Liver (tissue), 9 donors: ENCODE results near the gene NXPH4. TPM values are rescaled to one million over a fixed set of nuclear protein-coding genes. Genes with fewer than 3 reads are reported as not detected.

ENCODE experiments used
- DNase-seq: peaks from one replicate; pipeline ENCODE4 v3.0.0-alpha.2; 2017; ENCODE audit warnings: low spot score
- H3K27ac ChIP-seq, 2 donors: one replicate each; pipeline ENCODE4 v1.7.0; 2013; ENCODE audit warnings: inconsistent platforms in 2 of 2, low read length in 2 of 2, control low read depth in 1 of 2, low read depth in 1 of 2, mild to moderate bottlenecking in 1 of 2
- H3K27me3 ChIP-seq, 4 donors: one replicate each; pipeline versions ENCODE4 v1.6.1 to v1.7.0; 2013; ENCODE audit warnings: low read length in 3 of 4, inconsistent platforms in 1 of 4, mild to moderate bottlenecking in 1 of 4, moderate library complexity in 1 of 4; ENCODE audit not compliant: control insufficient read depth in 4 of 4, insufficient read depth in 4 of 4
- H3K36me3 ChIP-seq, 4 donors: one replicate each; pipeline versions ENCODE4 v1.6.1 to v1.7.0; 2013; ENCODE audit warnings: low read length in 3 of 4, mild to moderate bottlenecking in 3 of 4, low read depth in 1 of 4, moderate library complexity in 1 of 4; ENCODE audit not compliant: control insufficient read depth in 4 of 4, insufficient read depth in 3 of 4
- H3K4me1 ChIP-seq, 4 donors: one replicate each; pipeline versions ENCODE4 v1.6.1 to v1.7.0; 2013; ENCODE audit warnings: low read length in 3 of 4, mild to moderate bottlenecking in 3 of 4, moderate library complexity in 1 of 4; ENCODE audit not compliant: control insufficient read depth in 4 of 4, insufficient read depth in 4 of 4
- H3K4me3 ChIP-seq, 3 donors: one replicate each; pipeline versions ENCODE4 v1.6.1 to v1.7.0; 2013; ENCODE audit warnings: low read length in 3 of 3, control low read depth in 1 of 3, low read depth in 1 of 3, mild to moderate bottlenecking in 1 of 3
- H3K9ac ChIP-seq, 2 donors: one replicate each; pipeline ENCODE4 v1.7.0; 2013; ENCODE audit warnings: low read length in 2 of 2, mild to moderate bottlenecking in 2 of 2, moderate library complexity in 2 of 2, control low read depth in 1 of 2, low read depth in 1 of 2
- H3K9me3 ChIP-seq, 4 donors: one replicate each; pipeline versions ENCODE4 v1.6.1 to v1.7.0; 2013; ENCODE audit warnings: low read length in 3 of 4; ENCODE audit not compliant: control insufficient read depth in 4 of 4
- EGR1 ChIP-seq, 2 donors: IDR thresholded peaks; 2 replicates each; pipeline ENCODE4 v1.6.1; 2016 to 2018; ENCODE audit warnings: antibody characterized with exemption in 2 of 2, low read depth in 2 of 2
- FOXA1 ChIP-seq: IDR thresholded peaks from 2 replicates; pipeline ENCODE4 v1.6.1; 2016; ENCODE audit warnings: antibody characterized with exemption
- FOXA2 ChIP-seq: IDR thresholded peaks from 2 replicates; pipeline ENCODE4 v1.6.1; 2016; ENCODE audit warnings: antibody characterized with exemption
- GABPA ChIP-seq, 2 donors: IDR thresholded peaks in 1 of 2; conservative IDR thresholded peaks in 1 of 2; 2 replicates each; pipeline ENCODE4 v1.6.1; 2016; ENCODE audit warnings: antibody characterized with exemption in 2 of 2, mild to moderate bottlenecking in 1 of 2, moderate library complexity in 1 of 2
- HNF4A ChIP-seq, 2 donors: conservative IDR thresholded peaks; 2 replicates each; pipeline ENCODE4 v1.6.1; 2016; ENCODE audit warnings: antibody characterized with exemption in 2 of 2, mild to moderate bottlenecking in 2 of 2
- HNF4G ChIP-seq: IDR thresholded peaks from 2 replicates; pipeline ENCODE4 v1.6.1; 2016; ENCODE audit warnings: antibody characterized with exemption
- JUND ChIP-seq, 2 donors: IDR thresholded peaks; 2 replicates each; pipeline ENCODE4 v1.6.1; 2016; ENCODE audit warnings: antibody characterized with exemption in 2 of 2
- NR2F2 ChIP-seq: IDR thresholded peaks from 2 replicates; pipeline ENCODE4 v1.6.1; 2016; ENCODE audit warnings: antibody characterized with exemption
- RAD21 ChIP-seq, 2 donors: IDR thresholded peaks; 2 replicates each; pipeline ENCODE4 v1.6.1; 2016; ENCODE audit warnings: antibody characterized with exemption in 2 of 2, mild to moderate bottlenecking in 2 of 2
- RXRA ChIP-seq, 2 donors: IDR thresholded peaks; 2 replicates each; pipeline ENCODE4 v1.6.1; 2017 to 2018; ENCODE audit warnings: antibody characterized with exemption in 2 of 2, mild to moderate bottlenecking in 1 of 2
- SP1 ChIP-seq: IDR thresholded peaks from 2 replicates; pipeline ENCODE4 v1.6.1; 2018; ENCODE audit warnings: antibody characterized with exemption, mild to moderate bottlenecking
- TAF1 ChIP-seq: conservative IDR thresholded peaks from 2 replicates; pipeline ENCODE4 v1.6.1; 2016; ENCODE audit warnings: antibody characterized with exemption, mild to moderate bottlenecking
- YY1 ChIP-seq: IDR thresholded peaks from 2 replicates; pipeline ENCODE4 v1.6.1; 2016; ENCODE audit warnings: antibody characterized with exemption, mild to moderate bottlenecking
- WGBS: extraction: QIAGEN DNeasy Blood & Tissue Kit; methylation state at CpG from one replicate; pipeline ENCODE4 v1.1.7; 2013; 5-methylcytosine and 5-hydroxymethylcytosine counted together
- polyA plus RNA-seq, 2 donors: library from polyadenylated mRNA; stranded (reverse) in 1 of 2; unstranded in 1 of 2; fragments of 200-250 nt in 1 of 2; fragments of >200 nt in 1 of 2; fragmentation: Nextera tagmentation in 1 of 2; extraction: Ambion mirVana in 1 of 2; gene quantifications; one replicate each; pipeline versions ENCODE4 v1.2.1 to v1.2.3, GENCODE V29; 2013 to 2015
- total RNA-seq, 2 donors: library from RNA; depleted of rRNA; stranded (reverse); fragments of >200 nt; gene quantifications; one replicate each; pipeline ENCODE4 v1.2.3, GENCODE V29; 2014
- TF ChIP-seq, protein P1 (sequence below): IDR thresholded peaks from 2 replicates; pipeline ENCODE4 v1.6.1; 2016; ENCODE audit warnings: antibody characterized with exemption
- TF ChIP-seq, protein P2 (sequence below): IDR thresholded peaks from 2 replicates; pipeline ENCODE4 v1.6.1; 2016; ENCODE audit warnings: antibody characterized with exemption, mild to moderate bottlenecking
- TF ChIP-seq, protein P3 (sequence below): IDR thresholded peaks from 2 replicates; pipeline ENCODE4 v1.6.1; 2016; ENCODE audit warnings: antibody characterized with exemption
- TF ChIP-seq, protein P4 (sequence below): fragments of 150-350 bp; IDR thresholded peaks from 2 replicates; pipeline ENCODE4 v1.5.1; 2017; ENCODE audit warnings: improper control_type of control experiment, low read depth, low read length; ENCODE audit not compliant: missing input control
- donor health status: healthy.
- donor health status: healthy.
- donor health status: healthy.
- donor health status: healthy.
- donor health status: healthy.

Gene NXPH4
- total and polyA plus RNA-seq, 4 donors, result 0.15 TPM; not detected in 3

DNA sequence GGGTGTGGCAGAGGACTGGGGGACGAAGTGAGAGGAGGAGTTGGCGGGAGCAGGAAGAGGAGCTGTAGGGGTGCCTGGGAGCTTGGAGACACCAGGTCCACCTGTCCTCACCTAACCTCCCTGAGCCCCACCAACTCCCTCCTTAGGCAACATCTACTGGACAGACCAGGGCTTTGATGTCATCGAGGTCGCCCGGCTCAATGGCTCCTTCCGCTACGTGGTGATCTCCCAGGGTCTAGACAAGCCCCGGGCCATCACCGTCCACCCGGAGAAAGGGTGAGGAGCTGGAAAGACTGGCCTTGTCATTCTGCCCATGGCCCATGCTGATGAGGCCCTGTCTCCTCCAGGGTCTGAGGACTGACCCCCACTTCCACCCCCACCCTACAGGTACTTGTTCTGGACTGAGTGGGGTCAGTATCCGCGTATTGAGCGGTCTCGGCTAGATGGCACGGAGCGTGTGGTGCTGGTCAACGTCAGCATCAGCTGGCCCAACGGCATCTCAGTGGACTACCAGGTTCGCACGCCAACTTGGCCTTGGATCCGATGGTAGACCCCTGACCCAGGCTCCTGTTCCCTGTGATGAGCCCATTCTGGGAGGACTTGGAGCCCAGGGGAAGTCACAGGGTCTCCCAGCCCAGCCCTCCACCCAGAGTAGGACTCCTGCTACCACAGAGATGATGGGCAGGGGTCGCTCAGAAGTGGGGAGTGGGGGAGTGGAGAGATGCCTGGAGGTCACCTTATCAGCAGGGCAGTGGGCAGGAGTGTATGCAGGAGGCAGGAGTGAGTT is 32.5 kb upstream of the NXPH4 start:
- DNase-seq, result no peak
- H3K4me3 ChIP-seq, result no peak overlapping the region
- H3K4me1 ChIP-seq, result no peaks in the 10 kb centered on the region
- no peaks in the 10 kb centered on the region for H3K27me3 ChIP-seq
- WGBS, result 93% methylated on average over 22 of the region's 22 CpGs
- TF ChIP-seq SP1 (no peak), TAF1 (no peak), RXRA (IDR thresholded peaks at IDR 0.05) (no peak), GABPA (IDR thresholded peaks at IDR 0.05 in 1 of 2, conservative IDR thresholded peaks at IDR 0.05 in 1 of 2) (no peak), RAD21 (IDR thresholded peaks at IDR 0.05) (no peak), NR2F2 (no peak), HNF4A (conservative IDR thresholded peaks at IDR 0.05) (no peak), JUND (IDR thresholded peaks at IDR 0.05) (no peak), FOXA2 (no peak), HNF4G (no peak), FOXA1 (no peak), YY1 (no peak)
- TF ChIP-seq, protein P1, sequence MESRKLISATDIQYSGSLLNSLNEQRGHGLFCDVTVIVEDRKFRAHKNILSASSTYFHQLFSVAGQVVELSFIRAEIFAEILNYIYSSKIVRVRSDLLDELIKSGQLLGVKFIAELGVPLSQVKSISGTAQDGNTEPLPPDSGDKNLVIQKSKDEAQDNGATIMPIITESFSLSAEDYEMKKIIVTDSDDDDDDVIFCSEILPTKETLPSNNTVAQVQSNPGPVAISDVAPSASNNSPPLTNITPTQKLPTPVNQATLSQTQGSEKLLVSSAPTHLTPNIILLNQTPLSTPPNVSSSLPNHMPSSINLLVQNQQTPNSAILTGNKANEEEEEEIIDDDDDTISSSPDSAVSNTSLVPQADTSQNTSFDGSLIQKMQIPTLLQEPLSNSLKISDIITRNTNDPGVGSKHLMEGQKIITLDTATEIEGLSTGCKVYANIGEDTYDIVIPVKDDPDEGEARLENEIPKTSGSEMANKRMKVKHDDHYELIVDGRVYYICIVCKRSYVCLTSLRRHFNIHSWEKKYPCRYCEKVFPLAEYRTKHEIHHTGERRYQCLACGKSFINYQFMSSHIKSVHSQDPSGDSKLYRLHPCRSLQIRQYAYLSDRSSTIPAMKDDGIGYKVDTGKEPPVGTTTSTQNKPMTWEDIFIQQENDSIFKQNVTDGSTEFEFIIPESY, result no peak
- TF ChIP-seq, protein P2, sequence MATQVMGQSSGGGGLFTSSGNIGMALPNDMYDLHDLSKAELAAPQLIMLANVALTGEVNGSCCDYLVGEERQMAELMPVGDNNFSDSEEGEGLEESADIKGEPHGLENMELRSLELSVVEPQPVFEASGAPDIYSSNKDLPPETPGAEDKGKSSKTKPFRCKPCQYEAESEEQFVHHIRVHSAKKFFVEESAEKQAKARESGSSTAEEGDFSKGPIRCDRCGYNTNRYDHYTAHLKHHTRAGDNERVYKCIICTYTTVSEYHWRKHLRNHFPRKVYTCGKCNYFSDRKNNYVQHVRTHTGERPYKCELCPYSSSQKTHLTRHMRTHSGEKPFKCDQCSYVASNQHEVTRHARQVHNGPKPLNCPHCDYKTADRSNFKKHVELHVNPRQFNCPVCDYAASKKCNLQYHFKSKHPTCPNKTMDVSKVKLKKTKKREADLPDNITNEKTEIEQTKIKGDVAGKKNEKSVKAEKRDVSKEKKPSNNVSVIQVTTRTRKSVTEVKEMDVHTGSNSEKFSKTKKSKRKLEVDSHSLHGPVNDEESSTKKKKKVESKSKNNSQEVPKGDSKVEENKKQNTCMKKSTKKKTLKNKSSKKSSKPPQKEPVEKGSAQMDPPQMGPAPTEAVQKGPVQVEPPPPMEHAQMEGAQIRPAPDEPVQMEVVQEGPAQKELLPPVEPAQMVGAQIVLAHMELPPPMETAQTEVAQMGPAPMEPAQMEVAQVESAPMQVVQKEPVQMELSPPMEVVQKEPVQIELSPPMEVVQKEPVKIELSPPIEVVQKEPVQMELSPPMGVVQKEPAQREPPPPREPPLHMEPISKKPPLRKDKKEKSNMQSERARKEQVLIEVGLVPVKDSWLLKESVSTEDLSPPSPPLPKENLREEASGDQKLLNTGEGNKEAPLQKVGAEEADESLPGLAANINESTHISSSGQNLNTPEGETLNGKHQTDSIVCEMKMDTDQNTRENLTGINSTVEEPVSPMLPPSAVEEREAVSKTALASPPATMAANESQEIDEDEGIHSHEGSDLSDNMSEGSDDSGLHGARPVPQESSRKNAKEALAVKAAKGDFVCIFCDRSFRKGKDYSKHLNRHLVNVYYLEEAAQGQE, result no peak
- TF ChIP-seq, protein P3, sequence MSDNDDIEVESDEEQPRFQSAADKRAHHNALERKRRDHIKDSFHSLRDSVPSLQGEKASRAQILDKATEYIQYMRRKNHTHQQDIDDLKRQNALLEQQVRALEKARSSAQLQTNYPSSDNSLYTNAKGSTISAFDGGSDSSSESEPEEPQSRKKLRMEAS, result no peak
- peaks cover 30 to 89% (median 69%) of the 10 kb centered on the region in 4 donors for H3K36me3 ChIP-seq
- no peaks in the 10 kb centered on the region for H3K9me3 ChIP-seq
- no peak overlapping the region for H3K27ac ChIP-seq
- H3K9ac ChIP-seq, result no peak overlapping the region

DNA sequence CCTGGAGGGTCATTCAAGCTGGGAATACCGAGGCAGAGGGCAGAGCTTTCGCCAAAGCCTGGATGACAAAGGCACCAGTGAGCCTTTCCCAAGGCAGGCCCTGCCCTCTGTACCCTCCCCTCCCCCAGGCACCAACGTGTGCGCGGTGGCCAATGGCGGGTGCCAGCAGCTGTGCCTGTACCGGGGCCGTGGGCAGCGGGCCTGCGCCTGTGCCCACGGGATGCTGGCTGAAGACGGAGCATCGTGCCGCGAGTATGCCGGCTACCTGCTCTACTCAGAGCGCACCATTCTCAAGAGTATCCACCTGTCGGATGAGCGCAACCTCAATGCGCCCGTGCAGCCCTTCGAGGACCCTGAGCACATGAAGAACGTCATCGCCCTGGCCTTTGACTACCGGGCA is 31.2 kb upstream of the NXPH4 start:
- Histone ChIP-seq H3K4me1 (no peaks in the 10 kb centered on the region), H3K9ac (no peak overlapping the region), H3K36me3 (peaks cover 23 to 89% (median 68%) of the 10 kb centered on the region in 4 donors), H3K4me3 (no peak overlapping the region), H3K9me3 (no peaks in the 10 kb centered on the region), H3K27ac (no peak overlapping the region), H3K27me3 (no peaks in the 10 kb centered on the region)
- WGBS, result 77% methylated on average over 25 of the region's 25 CpGs
- DNase-seq, result no peak
- no peak for TF ChIP-seq JUND (IDR thresholded peaks at IDR 0.05)
- TF ChIP-seq, protein P1, result no peak
- TF ChIP-seq, protein P4, sequence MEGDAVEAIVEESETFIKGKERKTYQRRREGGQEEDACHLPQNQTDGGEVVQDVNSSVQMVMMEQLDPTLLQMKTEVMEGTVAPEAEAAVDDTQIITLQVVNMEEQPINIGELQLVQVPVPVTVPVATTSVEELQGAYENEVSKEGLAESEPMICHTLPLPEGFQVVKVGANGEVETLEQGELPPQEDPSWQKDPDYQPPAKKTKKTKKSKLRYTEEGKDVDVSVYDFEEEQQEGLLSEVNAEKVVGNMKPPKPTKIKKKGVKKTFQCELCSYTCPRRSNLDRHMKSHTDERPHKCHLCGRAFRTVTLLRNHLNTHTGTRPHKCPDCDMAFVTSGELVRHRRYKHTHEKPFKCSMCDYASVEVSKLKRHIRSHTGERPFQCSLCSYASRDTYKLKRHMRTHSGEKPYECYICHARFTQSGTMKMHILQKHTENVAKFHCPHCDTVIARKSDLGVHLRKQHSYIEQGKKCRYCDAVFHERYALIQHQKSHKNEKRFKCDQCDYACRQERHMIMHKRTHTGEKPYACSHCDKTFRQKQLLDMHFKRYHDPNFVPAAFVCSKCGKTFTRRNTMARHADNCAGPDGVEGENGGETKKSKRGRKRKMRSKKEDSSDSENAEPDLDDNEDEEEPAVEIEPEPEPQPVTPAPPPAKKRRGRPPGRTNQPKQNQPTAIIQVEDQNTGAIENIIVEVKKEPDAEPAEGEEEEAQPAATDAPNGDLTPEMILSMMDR, result no peak
- no peak for TF ChIP-seq SP1
- TF ChIP-seq RXRA (IDR thresholded peaks at IDR 0.05), result no peak
- TF ChIP-seq HNF4A (conservative IDR thresholded peaks at IDR 0.05), result no peak
- TF ChIP-seq, protein P3, result no peak
- TF ChIP-seq EGR1 (IDR thresholded peaks at IDR 0.05; ENCODE audit: low read depth in 2 of 2), result no peak
- TF ChIP-seq, protein P2, result no peak
- no peak for TF ChIP-seq FOXA2
- no peak for TF ChIP-seq TAF1
- no peak for TF ChIP-seq GABPA (IDR thresholded peaks at IDR 0.05 in 1 of 2, conservative IDR thresholded peaks at IDR 0.05 in 1 of 2)
